GM12878 (cell line): Measurements from ENCODE around the gene DCAF4. TPM values are rescaled to one million over a fixed set of nuclear protein-coding genes. Genes with fewer than 3 reads are reported as not detected.

ENCODE experiments used
- ATAC-seq: fragments of 200-7000 bp; cut with Tn5 transposase; 3 replicates; pipeline ENCODE4 v1.9.1; 2020; ENCODE audit warnings: mild to moderate bottlenecking, moderate library complexity
- BruUV-seq: library from RNA; stranded (reverse); fragments of 400-500 nt; replicated peaks from 2 replicates; lab custom pipeline; 2021; lab: Mats Ljungman, UMichigan
- CTCF ChIA-PET: fragments of 300-600 bp; sonication (Branson Sonifier 250); formaldehyde crosslinking; extraction: SDS; loops from one replicate; lab custom pipeline; 2021; ENCODE audit warnings: inconsistent platforms; lab: Yijun Ruan, JAX
- POLR2A ChIA-PET: fragments of 350-600 bp; formaldehyde crosslinking; extraction: SDS; loops from one replicate; lab custom pipeline; 2021; ENCODE audit warnings: inconsistent platforms; lab: Charles Lee
- RAD21 ChIA-PET: fragments of 300-600 bp; sonication (Branson Sonifier 250); formaldehyde crosslinking; loops from one replicate; lab custom pipeline; 2023; ENCODE audit warnings: antibody characterized with exemption; ENCODE audit not compliant: unreplicated experiment; lab: Charles Lee
- SMC1A ChIA-PET: fragments of 300-600 bp; sonication (Branson Sonifier 250); formaldehyde crosslinking; loops from one replicate; lab custom pipeline; 2023; ENCODE audit not compliant: unreplicated experiment, uncharacterized antibody; lab: Charles Lee
- DNase-seq: peaks from one replicate; pipeline ENCODE4 v3.0.0-alpha.2; 2011; ENCODE audit warnings: low read depth, low spot score
- FAIRE-seq: peaks from 3 replicates; lab custom pipeline; 2011; peaks lifted over from hg19 to GRCh38; lab: Jason Lieb, UNC
- H2AFZ ChIP-seq: 2 replicates; pipeline ENCODE4 v1.6.0; 2011; ENCODE audit warnings: low read depth, low read length, control low read depth; ENCODE audit not compliant: control insufficient read depth
- H3K27ac ChIP-seq: 2 replicates; pipeline ENCODE4 v1.5.1; 2011; ENCODE audit warnings: control low read depth; ENCODE audit not compliant: control insufficient read depth, insufficient read depth
- H3K27me3 ChIP-seq, 2 experiments: replicated peaks in 1 of 2; 2 replicates each; pipeline versions ENCODE4 v1.6.0 to v1.6.1; 2011; ENCODE audit warnings: low read length in 1 of 2; ENCODE audit not compliant: control insufficient read depth in 2 of 2, insufficient read depth in 2 of 2
- H3K36me3 ChIP-seq, 2 experiments: 2 replicates each; pipeline ENCODE4 v1.5.1; 2011; ENCODE audit warnings: low read length in 1 of 2; ENCODE audit not compliant: control insufficient read depth in 2 of 2, insufficient read depth in 2 of 2
- H3K4me1 ChIP-seq: 2 replicates; pipeline ENCODE4 v1.6.1; 2011; ENCODE audit warnings: mild to moderate bottlenecking, low read length, moderate library complexity, mixed read lengths; ENCODE audit not compliant: control insufficient read depth, insufficient read depth
- H3K4me2 ChIP-seq: 2 replicates; pipeline ENCODE4 v1.6.0; 2011; ENCODE audit warnings: control low read depth; ENCODE audit not compliant: control insufficient read depth, insufficient read depth
- H3K4me3 ChIP-seq: fragments of 200-600 bp; sonication (generic); 2 replicates; pipeline ENCODE4 v1.5.1; 2016
- H3K79me2 ChIP-seq: 2 replicates; pipeline ENCODE4 v1.6.0; 2011; ENCODE audit warnings: low read length; ENCODE audit not compliant: control insufficient read depth, insufficient read depth
- H3K9ac ChIP-seq: 2 replicates; pipeline ENCODE4 v1.8.0; 2011; ENCODE audit warnings: low read length, control low read depth, mixed read lengths; ENCODE audit not compliant: control insufficient read depth, insufficient read depth
- H3K9me3 ChIP-seq: replicated peaks from 3 replicates; pipeline ENCODE4 v1.5.1; 2011; ENCODE audit warnings: mild to moderate bottlenecking, low read length; ENCODE audit not compliant: control insufficient read depth, insufficient read depth
- H4K20me1 ChIP-seq: 2 replicates; pipeline ENCODE4 v1.6.0; 2011; ENCODE audit not compliant: control insufficient read depth, insufficient read depth
- CHD2 ChIP-seq: IDR thresholded peaks from 2 replicates; pipeline ENCODE4 v1.6.1; 2011; ENCODE audit warnings: low read depth, low read length, improper control_type of control experiment, borderline replicate concordance
- RCOR1 ChIP-seq: conservative IDR thresholded peaks from 2 replicates; pipeline ENCODE4 v1.6.1; 2012; ENCODE audit warnings: low read depth, low read length, improper control_type of control experiment
- TAF1 ChIP-seq: IDR thresholded peaks from 2 replicates; pipeline ENCODE4 v1.6.1; 2011; ENCODE audit warnings: mild to moderate bottlenecking, low read depth, low read length, borderline replicate concordance
- WGBS: methylation state at CpG from one replicate; pipeline ENCODE4 v1.1.6; 2016; ENCODE audit warnings: low lambda C conversion rate; ENCODE audit not compliant: insufficient replicate concordance, insufficient coverage; ENCODE audit errors: missing lambda C conversion rate; 5-methylcytosine and 5-hydroxymethylcytosine counted together
- in situ Hi-C: fragments of 300-500 bp; cut with MboI; formaldehyde crosslinking; loops from 9 replicates; pipeline ENCODE4 v1.14.3; 2018; ENCODE audit warnings: mixed read lengths
- intact Hi-C: fragments of 100-400 bp; cut with micrococcal nuclease; formaldehyde crosslinking; loops from one replicate; pipeline ENCODE4 v1.14.2; 2022; ENCODE audit not compliant: unreplicated experiment
- polyA plus RNA-seq, 11 experiments: library from polyadenylated mRNA; depleted of rRNA in 4 of 11; unstranded in 6 of 11; stranded (reverse) in 5 of 11; fragments of >200 nt; fragmentation: Nextera tagmentation in 4 of 11; fragmentation: Illumina TruSeq in 1 of 11; extraction: Ambion mirVana in 4 of 11; extraction: Trizol in 1 of 11; gene quantifications; 1 replicate in 1 of 11; 2 replicates in 10 of 11; pipeline versions ENCODE4 v1.2.1 to v1.2.3, GENCODE V29; 2011 to 2016; ENCODE audit warnings: inconsistent platforms in 2 of 11, missing spikeins in 2 of 11, low read depth in 1 of 11
- total RNA-seq, 4 experiments: library from RNA; depleted of rRNA in 3 of 4; stranded (reverse); fragments of >200 nt in 3 of 4; fragmentation: Illumina TruSeq in 1 of 4; extraction: Trizol in 1 of 4; gene quantifications; 2 replicates each; pipeline versions ENCODE4 v1.2.1 to v1.2.3, GENCODE V29; 2013 to 2021
- TF ChIP-seq, protein P1 (sequence below): fragments of 450-650 bp; IDR thresholded peaks from 2 replicates; pipeline ENCODE4 v1.6.1; 2014; ENCODE audit warnings: mild to moderate bottlenecking
- TF ChIP-seq, protein P2 (sequence below): fragments of 450-650 bp; formaldehyde crosslinking; IDR thresholded peaks from 2 replicates; pipeline ENCODE4 v1.5.0; 2022; ENCODE audit warnings: mild to moderate bottlenecking, missing genetic modification characterization

DCAF4 gene
- total and polyA plus RNA-seq, 10 of the 15 experiments (the other 5 are each of a cell fraction or from before 2014, with no cell fraction given), result 2.6 to 51.1 (median 21.0) TPM

DNA sequence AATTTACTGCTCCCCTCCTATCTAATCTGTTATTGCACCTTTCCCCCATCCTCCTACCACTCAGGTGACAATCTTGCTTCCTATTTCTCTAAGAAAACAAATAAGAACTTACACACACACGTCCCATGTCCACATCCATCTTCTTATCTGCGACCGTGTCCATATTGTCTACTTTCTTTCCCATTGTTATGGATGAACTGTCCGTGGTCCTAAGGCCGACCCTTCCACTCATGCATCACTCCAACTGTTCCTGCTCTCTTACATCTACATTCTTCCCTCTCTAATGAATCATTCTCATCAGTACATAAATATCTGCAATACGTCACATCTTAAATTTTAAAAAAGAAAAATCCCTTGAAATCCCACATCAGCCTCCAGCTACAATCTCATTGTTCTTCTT lies 70.7 kb downstream of the DCAF4 start:
- ATAC-seq, result no peak
- no TSS peak for BruUV-seq

More for the DNA sequence above, 70.7 kb downstream of the DCAF4 start:
- no peaks in the 10 kb centered on the region for H3K9me3 ChIP-seq
- no peak for TF ChIP-seq CHD2
- TF ChIP-seq, protein P1, sequence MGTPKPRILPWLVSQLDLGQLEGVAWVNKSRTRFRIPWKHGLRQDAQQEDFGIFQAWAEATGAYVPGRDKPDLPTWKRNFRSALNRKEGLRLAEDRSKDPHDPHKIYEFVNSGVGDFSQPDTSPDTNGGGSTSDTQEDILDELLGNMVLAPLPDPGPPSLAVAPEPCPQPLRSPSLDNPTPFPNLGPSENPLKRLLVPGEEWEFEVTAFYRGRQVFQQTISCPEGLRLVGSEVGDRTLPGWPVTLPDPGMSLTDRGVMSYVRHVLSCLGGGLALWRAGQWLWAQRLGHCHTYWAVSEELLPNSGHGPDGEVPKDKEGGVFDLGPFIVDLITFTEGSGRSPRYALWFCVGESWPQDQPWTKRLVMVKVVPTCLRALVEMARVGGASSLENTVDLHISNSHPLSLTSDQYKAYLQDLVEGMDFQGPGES, result no peak
- TF ChIP-seq, protein P2, sequence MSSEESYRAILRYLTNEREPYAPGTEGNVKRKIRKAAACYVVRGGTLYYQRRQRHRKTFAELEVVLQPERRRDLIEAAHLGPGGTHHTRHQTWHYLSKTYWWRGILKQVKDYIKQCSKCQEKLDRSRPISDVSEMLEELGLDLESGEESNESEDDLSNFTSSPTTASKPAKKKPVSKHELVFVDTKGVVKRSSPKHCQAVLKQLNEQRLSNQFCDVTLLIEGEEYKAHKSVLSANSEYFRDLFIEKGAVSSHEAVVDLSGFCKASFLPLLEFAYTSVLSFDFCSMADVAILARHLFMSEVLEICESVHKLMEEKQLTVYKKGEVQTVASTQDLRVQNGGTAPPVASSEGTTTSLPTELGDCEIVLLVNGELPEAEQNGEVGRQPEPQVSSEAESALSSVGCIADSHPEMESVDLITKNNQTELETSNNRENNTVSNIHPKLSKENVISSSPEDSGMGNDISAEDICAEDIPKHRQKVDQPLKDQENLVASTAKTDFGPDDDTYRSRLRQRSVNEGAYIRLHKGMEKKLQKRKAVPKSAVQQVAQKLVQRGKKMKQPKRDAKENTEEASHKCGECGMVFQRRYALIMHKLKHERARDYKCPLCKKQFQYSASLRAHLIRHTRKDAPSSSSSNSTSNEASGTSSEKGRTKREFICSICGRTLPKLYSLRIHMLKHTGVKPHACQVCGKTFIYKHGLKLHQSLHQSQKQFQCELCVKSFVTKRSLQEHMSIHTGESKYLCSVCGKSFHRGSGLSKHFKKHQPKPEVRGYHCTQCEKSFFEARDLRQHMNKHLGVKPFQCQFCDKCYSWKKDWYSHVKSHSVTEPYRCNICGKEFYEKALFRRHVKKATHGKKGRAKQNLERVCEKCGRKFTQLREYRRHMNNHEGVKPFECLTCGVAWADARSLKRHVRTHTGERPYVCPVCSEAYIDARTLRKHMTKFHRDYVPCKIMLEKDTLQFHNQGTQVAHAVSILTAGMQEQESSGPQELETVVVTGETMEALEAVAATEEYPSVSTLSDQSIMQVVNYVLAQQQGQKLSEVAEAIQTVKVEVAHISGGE (CRISPR knock-in tag), result no peak
- no peak for TF ChIP-seq RCOR1
- TF ChIP-seq TAF1, result no peak
- TF ChIP-seq, all 136 proteins: peak for 0
- H3K4me2 ChIP-seq, result no peak overlapping the region
- H3K4me3 ChIP-seq, result no peak overlapping the region
- DNase-seq (no peak), FAIRE-seq (no peak)
- intact Hi-C loops, result no loop called here
- no peaks in the 10 kb centered on the region for H4K20me1 ChIP-seq
- CTCF ChIA-PET, result interaction anchor here (0.6 to 1.1 kb wide), 2 partner anchors 49 to 59 kb away, joined by 3 read pairs; no protein-coding TSS in a partner anchor
- no peak overlapping the region for H3K9ac ChIP-seq
- peaks cover 3 to 10% of the 10 kb centered on the region in 2 experiments; a peak in 3 of 4 replicates for H3K36me3 ChIP-seq
- H3K79me2 ChIP-seq, result no peaks in the 10 kb centered on the region
- no peaks in the 10 kb centered on the region for H3K4me1 ChIP-seq
- POLR2A ChIA-PET, result no interaction called here
- RAD21 ChIA-PET, result interaction anchor here (0.7 kb wide), 1 partner anchor 590 kb away, joined by 3 read pairs; no protein-coding TSS in a partner anchor
- in situ Hi-C loops, result no loop called here
- no peak overlapping the region for H3K27ac ChIP-seq
- H2AFZ ChIP-seq, result no peak overlapping the region
- H3K27me3 ChIP-seq, result no peaks in the 10 kb centered on the region
- SMC1A ChIA-PET, result interaction anchor here (1.0 to 1.5 kb wide), 3 partner anchors 13 to 48 kb away, joined by 3 read pairs; no protein-coding TSS in a partner anchor
- WGBS, result 94% methylated on average over 6 of the region's 6 CpGs
